MM.1S (cell line): ENCODE measurements around the gene PAFAH1B2.
A peak's percentile ranks its signal among the peaks of the same experiment; 100 is the strongest.

Source experiments
- DNase-seq: peaks from one replicate; pipeline ENCODE4 v3.0.0-alpha.2; 2015
- H2AFZ ChIP-seq: fragments of 300-600 bp; sonication (generic); 2 replicates; pipeline ENCODE4 v1.6.0; 2016; ENCODE audit warnings: antibody characterized with exemption, low read length
- H3F3A ChIP-seq: fragments of 300-600 bp; sonication (generic); 2 replicates; pipeline ENCODE4 v1.6.1; 2016; ENCODE audit warnings: mild to moderate bottlenecking, antibody characterized with exemption, low read length, moderate library complexity, mixed read lengths; ENCODE audit not compliant: insufficient read depth
- H3K27ac ChIP-seq: fragments of 300-600 bp; sonication (generic); 2 replicates; pipeline ENCODE4 v1.5.1; 2016; ENCODE audit warnings: mild to moderate bottlenecking, low read length
- H3K27me3 ChIP-seq: fragments of 300-600 bp; sonication (generic); replicated peaks from 2 replicates; pipeline ENCODE4 v1.6.0; 2016; ENCODE audit warnings: low read length; ENCODE audit not compliant: insufficient read depth
- H3K36me3 ChIP-seq: fragments of 300-600 bp; sonication (generic); replicated peaks from 2 replicates; pipeline ENCODE4 v1.6.1; 2016; ENCODE audit warnings: mild to moderate bottlenecking, low read length, mixed read lengths; ENCODE audit not compliant: insufficient read depth
- H3K4me1 ChIP-seq: fragments of 300-600 bp; sonication (generic); 2 replicates; pipeline ENCODE4 v1.6.1; 2016; ENCODE audit warnings: low read length, mixed read lengths
- H3K4me2 ChIP-seq: fragments of 300-600 bp; sonication (generic); 2 replicates; pipeline ENCODE4 v1.6.0; 2016; ENCODE audit warnings: low read depth, low read length
- H3K4me3 ChIP-seq: fragments of 300-600 bp; sonication (generic); 2 replicates; pipeline ENCODE4 v1.5.1; 2016; ENCODE audit warnings: low read length, mixed read lengths
- H3K79me2 ChIP-seq: fragments of 300-600 bp; sonication (generic); 2 replicates; pipeline ENCODE4 v1.6.1; 2016; ENCODE audit warnings: mixed run types, low read length, mixed read lengths
- H3K9ac ChIP-seq: fragments of 300-600 bp; sonication (generic); 2 replicates; pipeline ENCODE4 v1.6.1; 2016; ENCODE audit warnings: low read length, mixed read lengths
- H3K9me2 ChIP-seq: fragments of 300-600 bp; sonication (generic); replicated peaks from 2 replicates; pipeline ENCODE4 v1.6.1; 2016; ENCODE audit warnings: mild to moderate bottlenecking, low read length, mixed read lengths; ENCODE audit not compliant: insufficient read depth
- H3K9me3 ChIP-seq: fragments of 300-600 bp; sonication (generic); replicated peaks from 2 replicates; pipeline ENCODE4 v1.6.1; 2016; ENCODE audit warnings: mild to moderate bottlenecking, low read length, mixed read lengths; ENCODE audit not compliant: insufficient read depth
- H4K20me1 ChIP-seq: fragments of 300-600 bp; sonication (generic); 2 replicates; pipeline ENCODE4 v1.6.1; 2016; ENCODE audit warnings: mild to moderate bottlenecking, low read length, moderate library complexity, mixed read lengths; ENCODE audit not compliant: insufficient read depth
- EZH2 ChIP-seq: fragments of 300-600 bp; sonication (generic); optimal IDR thresholded peaks from 2 replicates; pipeline ENCODE3; 2017; ENCODE audit warnings: low read depth, mild to moderate bottlenecking, antibody characterized with exemption, low read length, mixed read lengths
- EZH2phosphoT487 ChIP-seq: fragments of 300-600 bp; sonication (generic); IDR thresholded peaks from 2 replicates; pipeline ENCODE4 v1.6.1; 2018; ENCODE audit warnings: antibody characterized with exemption, low read length
- TF ChIP-seq, protein P1 (sequence below): fragments of 300-600 bp; sonication (generic); IDR thresholded peaks from 2 replicates; pipeline ENCODE4 v1.5.1; 2016; ENCODE audit warnings: antibody characterized with exemption, low read length, mixed read lengths

The PAFAH1B2 gene

DNA sequence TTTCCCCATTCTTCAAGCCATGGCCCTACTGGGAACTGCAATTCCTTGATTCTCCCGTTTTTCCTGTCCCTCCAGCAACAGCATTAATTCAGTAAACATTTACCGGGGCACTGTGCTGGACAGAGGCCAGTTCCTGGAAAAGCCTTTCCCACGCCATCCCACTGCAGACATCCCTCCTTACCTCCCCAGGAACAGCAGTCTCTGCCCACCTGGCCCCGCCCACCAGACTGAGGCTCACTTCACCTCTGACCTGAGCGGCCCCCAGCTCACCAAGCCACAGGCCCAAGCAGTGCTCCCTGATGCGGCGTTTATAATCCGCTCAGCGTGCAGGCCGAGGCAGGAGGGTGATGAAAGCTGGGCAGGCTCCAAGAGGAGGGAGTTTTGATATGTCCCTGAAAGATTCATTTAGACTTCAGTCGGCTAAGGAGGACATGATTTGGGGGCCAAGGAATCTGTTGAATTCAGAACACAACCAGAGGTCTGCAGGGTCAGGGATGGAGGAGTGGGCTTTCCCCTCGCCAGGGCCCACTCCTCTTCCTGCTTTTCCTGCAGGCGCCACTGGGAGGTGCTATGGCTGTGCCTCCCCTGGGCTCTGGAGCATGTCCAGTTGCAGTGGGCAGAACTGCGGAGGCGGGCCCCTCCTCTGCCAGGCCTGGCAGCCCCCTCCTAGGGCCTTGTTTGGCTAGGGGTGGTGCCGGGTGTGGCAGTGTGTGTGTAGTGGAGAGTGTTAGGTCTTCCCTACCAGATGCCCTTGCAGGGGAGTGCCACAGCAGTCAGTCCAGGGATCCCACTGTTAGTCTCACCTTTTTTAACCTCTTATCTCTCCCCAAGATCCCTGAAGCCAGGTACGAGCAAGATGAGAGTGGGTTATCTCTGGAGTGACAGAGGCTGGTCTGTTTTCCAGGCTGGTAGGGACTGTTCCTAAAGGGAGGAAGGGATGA, 53.7 kb downstream of the PAFAH1B2 start:
- H3K79me2 ChIP-seq = no peaks in the 10 kb centered on the region
- H3F3A ChIP-seq = no peaks in the 10 kb centered on the region
- H3K27me3 ChIP-seq = no peaks in the 10 kb centered on the region
- H4K20me1 ChIP-seq = no peaks in the 10 kb centered on the region
- H3K9me3 ChIP-seq = no peaks in the 10 kb centered on the region
- TF ChIP-seq, protein P1, sequence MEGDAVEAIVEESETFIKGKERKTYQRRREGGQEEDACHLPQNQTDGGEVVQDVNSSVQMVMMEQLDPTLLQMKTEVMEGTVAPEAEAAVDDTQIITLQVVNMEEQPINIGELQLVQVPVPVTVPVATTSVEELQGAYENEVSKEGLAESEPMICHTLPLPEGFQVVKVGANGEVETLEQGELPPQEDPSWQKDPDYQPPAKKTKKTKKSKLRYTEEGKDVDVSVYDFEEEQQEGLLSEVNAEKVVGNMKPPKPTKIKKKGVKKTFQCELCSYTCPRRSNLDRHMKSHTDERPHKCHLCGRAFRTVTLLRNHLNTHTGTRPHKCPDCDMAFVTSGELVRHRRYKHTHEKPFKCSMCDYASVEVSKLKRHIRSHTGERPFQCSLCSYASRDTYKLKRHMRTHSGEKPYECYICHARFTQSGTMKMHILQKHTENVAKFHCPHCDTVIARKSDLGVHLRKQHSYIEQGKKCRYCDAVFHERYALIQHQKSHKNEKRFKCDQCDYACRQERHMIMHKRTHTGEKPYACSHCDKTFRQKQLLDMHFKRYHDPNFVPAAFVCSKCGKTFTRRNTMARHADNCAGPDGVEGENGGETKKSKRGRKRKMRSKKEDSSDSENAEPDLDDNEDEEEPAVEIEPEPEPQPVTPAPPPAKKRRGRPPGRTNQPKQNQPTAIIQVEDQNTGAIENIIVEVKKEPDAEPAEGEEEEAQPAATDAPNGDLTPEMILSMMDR = peak; percentile 26
- TF ChIP-seq EZH2 = no peak
- H3K27ac ChIP-seq = no peak overlapping the region
- H3K9me2 ChIP-seq = no peaks in the 10 kb centered on the region
- H3K4me1 ChIP-seq = no peaks in the 10 kb centered on the region
- H3K4me2 ChIP-seq = no peak overlapping the region
- no peak for DNase-seq
- H2AFZ ChIP-seq = no peak overlapping the region
- no peaks in the 10 kb centered on the region for H3K36me3 ChIP-seq
- H3K4me3 ChIP-seq = no peak overlapping the region
- H3K9ac ChIP-seq = no peak overlapping the region

- Histone ChIP-seq H2AFZ (no peak overlapping the region), H3K27me3 (no peaks in the 10 kb centered on the region), H3K79me2 (no peaks in the 10 kb centered on the region), H3K36me3 (no peaks in the 10 kb centered on the region), H4K20me1 (no peaks in the 10 kb centered on the region), H3K4me2 (no peak overlapping the region), H3K4me3 (no peak overlapping the region), H3K27ac (no peak overlapping the region), H3K4me1 (no peaks in the 10 kb centered on the region), H3K9me2 (no peaks in the 10 kb centered on the region), H3K9me3 (no peaks in the 10 kb centered on the region), H3K9ac (no peak overlapping the region), H3F3A (no peaks in the 10 kb centered on the region)
- TF ChIP-seq, protein P1 = no peak
- TF ChIP-seq EZH2 (no peak), EZH2phosphoT487 (no peak)
- no peak for DNase-seq
Measured at GRCh38 chr11:117198613-117199012, 54.5 kb downstream of the PAFAH1B2 start.

- no peaks in the 10 kb centered on the region for H3F3A ChIP-seq
- H3K4me2 ChIP-seq = no peak within 1 kb of the TSS
- no peak within 1 kb of the TSS for H3K27ac ChIP-seq
- no peaks in the 10 kb centered on the region for H3K36me3 ChIP-seq
- no peaks in the 10 kb centered on the region for H3K9me2 ChIP-seq
- no peak within 1 kb of the TSS for H2AFZ ChIP-seq
- no peak for TF ChIP-seq EZH2phosphoT487
- TF ChIP-seq, protein P1 = no peak
- no peak for TF ChIP-seq EZH2
- H3K79me2 ChIP-seq = no peaks in the 10 kb centered on the region
- no peaks in the 10 kb centered on the region for H3K4me1 ChIP-seq
- no peak within 1 kb of the TSS for H3K9ac ChIP-seq
- DNase-seq = no peak
- H4K20me1 ChIP-seq = no peaks in the 10 kb centered on the region
- H3K9me3 ChIP-seq = no peaks in the 10 kb centered on the region
- H3K27me3 ChIP-seq = no peaks in the 10 kb centered on the region
- no peak within 1 kb of the TSS for H3K4me3 ChIP-seq
Measured at GRCh38 chr11:117199053-117199915, 55.2 kb downstream of the PAFAH1B2 start, which contains the start of gene TAGLN. TAGLN (plus strand) TSS chr11:117199370; CDS start chr11:117203014, 3,644 bp downstream.
